Right lobe of liver (tissue), 6 donors: ENCODE results near the gene MRPL52. TPM values are rescaled to one million over a fixed set of nuclear protein-coding genes. Genes with fewer than 3 reads are reported as not detected.

Source experiments
- ATAC-seq, 4 donors: fragments of 200-7000 bp; cut with Tn5 transposase; one replicate each; pipeline ENCODE4 v1.9.1; 2020; ENCODE audit warnings: mild to moderate bottlenecking in 4 of 4, moderate library complexity in 4 of 4
- DNase-seq, 3 donors: peaks; one replicate each; pipeline ENCODE4 v3.0.0-alpha.2; 2020
- H3K27ac ChIP-seq, 3 donors: fragments of 200-600 bp; one replicate each; pipeline ENCODE4 v1.8.0; 2022
- H3K27me3 ChIP-seq, 2 donors: fragments of 200-600 bp; one replicate each; pipeline ENCODE4 v1.8.0; 2022
- H3K36me3 ChIP-seq, 4 donors: fragments of 200-600 bp; sonication (generic) in 1 of 4; one replicate each; pipeline versions ENCODE4 v1.5.1 to v1.8.0; 2017 to 2022; ENCODE audit warnings: control low read depth in 1 of 4
- H3K4me1 ChIP-seq, 4 donors: fragments of 200-600 bp; sonication (generic) in 1 of 4; one replicate each; pipeline versions ENCODE4 v1.5.1 to v1.8.0; 2017 to 2022; ENCODE audit warnings: control low read depth in 1 of 4
- H3K4me3 ChIP-seq, 3 donors: fragments of 200-600 bp; one replicate each; pipeline ENCODE4 v1.8.0; 2022
- H3K9me3 ChIP-seq, 4 donors: fragments of 200-600 bp; sonication (generic) in 1 of 4; one replicate each; pipeline versions ENCODE4 v1.5.1 to v1.8.0; 2017 to 2022; ENCODE audit warnings: control low read depth in 1 of 4
- POLR2A ChIP-seq: fragments of 450-650 bp; IDR thresholded peaks from one replicate; pipeline ENCODE4 v1.6.1; 2017; ENCODE audit warnings: antibody characterized with exemption, mild to moderate bottlenecking
- WGBS: methylation state at CpG from one replicate; pipeline ENCODE4 v1.1.6; 2018; ENCODE audit warnings: low coverage, low lambda C conversion rate; ENCODE audit not compliant: insufficient coverage; ENCODE audit errors: missing lambda C conversion rate; 5-methylcytosine and 5-hydroxymethylcytosine counted together
- intact Hi-C, 2 donors: fragments of 100-400 bp; cut with DNase I; formaldehyde crosslinking; loops; one replicate each; pipeline versions ENCODE4 v1.11.2 to v1.14.1; 2022
- total RNA-seq, 6 experiments: library from RNA; depleted of rRNA in 2 of 6; stranded (reverse); fragments of >200 nt in 2 of 6; fragmentation: NEBNext Ultra II Directional in 3 of 6; extraction: Animal tissue kit (Norgen Biotek cat#: 25700) in 3 of 6; gene quantifications; one replicate each; pipeline versions ENCODE4 v1.1.0 to v1.2.4, GENCODE V29; 2016 to 2023
- TF ChIP-seq, protein P1 (sequence below), 4 donors: fragments of 200-600 bp in 3 of 4; fragments of 450-650 bp in 1 of 4; IDR thresholded peaks; one replicate each; pipeline versions ENCODE4 v1.5.1 to v1.8.0; 2016 to 2022; ENCODE audit warnings: antibody characterized with exemption in 4 of 4, mild to moderate bottlenecking in 2 of 4
- donor health status: DM: no; HTN: yes; CAD: no.
- donor health status: DM: no; HTN: no; CAD: no.
- donor health status: DM: no; HTN: no; CAD: no.
- donor health status: DM: no; HTN: yes; CAD: no.
- donor health status: DM: no; HTN: yes; CAD: no.

The MRPL52 gene
- total RNA-seq, 6 experiments from 2014 or later, result 42.0 to 96.6 (median 47.6) TPM

DNA sequence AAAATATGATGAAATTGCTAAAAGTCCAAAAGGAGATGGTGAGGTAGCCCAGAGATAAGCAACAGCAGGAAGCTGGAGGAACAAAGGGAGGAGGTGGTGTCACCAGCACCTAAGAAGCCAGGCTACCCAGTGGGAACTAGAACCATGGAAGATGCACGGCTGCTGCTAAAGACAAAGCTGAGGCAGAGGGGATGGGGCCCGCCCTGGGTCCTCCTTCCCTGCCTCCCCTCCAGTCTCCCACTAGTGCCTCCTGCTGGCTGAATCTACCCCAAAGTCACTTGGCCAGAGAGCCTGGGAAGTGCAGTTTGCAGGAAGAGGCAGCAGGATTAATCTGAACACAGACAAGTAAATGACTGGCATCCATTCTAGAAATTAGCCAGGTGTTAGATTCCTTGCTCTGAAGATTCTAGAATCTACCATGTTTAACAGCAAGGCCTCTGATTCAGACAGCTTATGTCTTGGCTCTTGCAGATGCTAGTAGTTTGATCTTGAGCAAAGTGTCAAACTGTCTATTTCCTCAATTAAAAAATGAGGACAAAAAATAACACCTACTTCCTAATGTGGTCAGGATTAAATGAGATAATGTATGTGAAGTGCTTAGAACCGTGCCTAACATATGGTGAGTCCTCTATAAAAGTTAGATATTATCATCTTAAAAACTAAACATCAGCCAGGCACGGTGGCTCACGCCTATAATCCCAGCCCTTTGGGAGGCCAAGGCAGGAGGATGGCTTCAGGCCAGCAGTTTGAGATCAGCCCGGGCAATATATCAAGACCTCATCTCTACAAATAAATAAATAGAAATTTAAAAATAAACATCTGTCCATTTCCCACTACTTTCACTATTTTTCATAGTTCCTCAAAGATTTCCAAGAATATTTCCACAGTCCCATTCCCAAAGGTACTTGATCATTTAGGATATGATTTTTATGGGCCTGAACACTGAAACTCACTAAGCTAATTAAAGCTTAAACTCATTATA is 36.0 kb downstream of the MRPL52 start:
- Histone ChIP-seq H3K9me3 (no peaks in the 10 kb centered on the region), H3K27ac (no peak overlapping the region), H3K4me1 (peaks cover 0 to 7% (median 3%) of the 10 kb centered on the region in 4 donors), H3K4me3 (no peak overlapping the region), H3K27me3 (no peaks in the 10 kb centered on the region), H3K36me3 (no peaks in the 10 kb centered on the region)
- DNase-seq (peak in 1 of 3 donors; percentile 33), ATAC-seq (peak in 1 of 4 donors; percentile 24)
- WGBS, result 59% methylated on average over 4 of the region's 6 CpGs
- no peak for TF ChIP-seq POLR2A
- TF ChIP-seq, protein P1, sequence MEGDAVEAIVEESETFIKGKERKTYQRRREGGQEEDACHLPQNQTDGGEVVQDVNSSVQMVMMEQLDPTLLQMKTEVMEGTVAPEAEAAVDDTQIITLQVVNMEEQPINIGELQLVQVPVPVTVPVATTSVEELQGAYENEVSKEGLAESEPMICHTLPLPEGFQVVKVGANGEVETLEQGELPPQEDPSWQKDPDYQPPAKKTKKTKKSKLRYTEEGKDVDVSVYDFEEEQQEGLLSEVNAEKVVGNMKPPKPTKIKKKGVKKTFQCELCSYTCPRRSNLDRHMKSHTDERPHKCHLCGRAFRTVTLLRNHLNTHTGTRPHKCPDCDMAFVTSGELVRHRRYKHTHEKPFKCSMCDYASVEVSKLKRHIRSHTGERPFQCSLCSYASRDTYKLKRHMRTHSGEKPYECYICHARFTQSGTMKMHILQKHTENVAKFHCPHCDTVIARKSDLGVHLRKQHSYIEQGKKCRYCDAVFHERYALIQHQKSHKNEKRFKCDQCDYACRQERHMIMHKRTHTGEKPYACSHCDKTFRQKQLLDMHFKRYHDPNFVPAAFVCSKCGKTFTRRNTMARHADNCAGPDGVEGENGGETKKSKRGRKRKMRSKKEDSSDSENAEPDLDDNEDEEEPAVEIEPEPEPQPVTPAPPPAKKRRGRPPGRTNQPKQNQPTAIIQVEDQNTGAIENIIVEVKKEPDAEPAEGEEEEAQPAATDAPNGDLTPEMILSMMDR (IDR thresholded peaks at IDR 0.05), result peak in 3 of 4 donors; percentile 5 to 7 (median 6)
- intact Hi-C loops, result no loop called here

DNA sequence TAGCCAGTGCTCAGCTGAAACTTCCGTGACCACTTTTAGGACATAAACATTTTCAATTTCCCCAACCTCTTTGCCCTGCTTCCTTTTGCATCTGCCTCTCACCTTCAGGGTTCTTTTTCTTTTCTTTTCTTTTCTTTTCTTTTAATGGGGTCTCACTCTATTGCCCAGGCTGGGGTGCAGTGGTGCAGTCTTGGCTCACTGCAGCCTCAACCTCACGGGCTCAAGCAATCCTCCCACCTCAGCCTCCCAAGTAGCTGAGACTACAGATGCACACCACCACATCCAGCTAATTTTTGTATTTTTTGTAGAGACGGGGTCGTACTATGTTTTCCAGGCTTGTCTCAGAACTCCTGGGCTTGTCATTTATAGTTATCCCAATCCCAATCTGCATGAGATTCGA is 37.2 kb downstream of the MRPL52 start:
- TF ChIP-seq, protein P1 (IDR thresholded peaks at IDR 0.05), result no peak
- TF ChIP-seq POLR2A, result no peak
- no peaks in the 10 kb centered on the region for H3K9me3 ChIP-seq
- 100% methylated on average over 4 of the region's 5 CpGs for WGBS
- H3K27ac ChIP-seq, result no peak overlapping the region
- H3K27me3 ChIP-seq, result no peaks in the 10 kb centered on the region
- H3K4me3 ChIP-seq, result no peak overlapping the region
- ATAC-seq (no peak), DNase-seq (peak in 1 of 3 donors; percentile 17)
- H3K36me3 ChIP-seq, result no peaks in the 10 kb centered on the region
- H3K4me1 ChIP-seq, result peaks cover 0 to 10% (median 3%) of the 10 kb centered on the region in 4 donors
- intact Hi-C loops, result no loop called here

DNA sequence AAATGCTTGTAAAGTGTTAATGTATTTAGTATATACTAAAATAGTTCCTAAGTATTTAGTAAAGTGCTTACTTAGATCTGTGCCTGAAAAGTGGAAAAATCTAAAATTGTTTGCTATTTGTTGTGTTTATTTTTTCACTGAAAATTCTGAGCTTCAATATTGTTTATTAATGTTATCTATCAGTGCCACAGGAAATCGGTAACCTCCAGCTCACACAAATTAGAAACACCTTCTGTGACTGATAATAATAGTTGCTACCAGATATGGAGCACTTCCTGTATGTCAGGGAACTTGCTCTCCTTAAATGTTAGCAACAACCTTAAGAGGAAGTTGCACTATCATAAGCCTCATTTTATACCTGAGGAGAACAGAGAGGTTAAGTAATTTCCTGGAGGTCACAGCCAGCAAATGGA is 41.1 kb downstream of the MRPL52 start:
- peak overlapping the region in 2 of 3 donors; percentile 79 to 99 for H3K4me3 ChIP-seq
- WGBS, result 0% methylated on average over 1 of the region's 1 CpG

DNA sequence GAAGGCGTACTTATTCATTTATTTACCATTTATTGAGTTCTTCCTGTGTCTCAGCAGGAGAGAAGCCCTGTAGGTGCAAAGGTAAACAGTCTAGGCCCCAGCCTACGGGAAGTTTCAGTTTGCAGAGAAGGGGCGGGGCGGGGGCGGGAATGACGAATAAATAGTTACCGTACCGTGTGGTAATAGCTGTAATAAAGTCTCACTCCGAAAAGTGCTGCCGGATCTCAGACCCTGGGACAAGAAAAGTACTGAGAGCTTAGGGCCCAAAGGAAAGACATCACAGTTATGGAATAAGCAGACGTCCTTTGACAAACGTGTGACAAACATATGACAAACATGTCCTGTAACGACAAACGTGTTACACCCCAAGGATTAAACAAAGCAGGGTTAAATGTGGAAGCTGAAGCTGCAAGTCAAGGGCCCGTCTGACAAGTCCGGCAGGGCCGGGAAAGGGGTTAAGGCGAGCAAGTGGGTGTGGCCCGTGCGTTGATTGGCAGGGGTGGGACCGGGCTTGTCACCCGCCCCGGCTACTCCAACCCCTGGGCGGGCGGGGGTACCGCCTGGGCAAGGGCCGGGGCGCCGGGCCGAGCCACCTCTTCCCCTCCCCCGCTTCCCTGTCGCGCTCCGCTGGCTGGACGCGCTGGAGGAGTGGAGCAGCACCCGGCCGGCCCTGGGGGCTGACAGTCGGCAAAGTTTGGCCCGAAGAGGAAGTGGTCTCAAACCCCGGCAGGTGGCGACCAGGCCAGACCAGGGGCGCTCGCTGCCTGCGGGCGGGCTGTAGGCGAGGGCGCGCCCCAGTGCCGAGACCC is 41.7 kb downstream of the MRPL52 start, which contains the start of gene LRP10:
LRP10 (plus strand) TSS at position 517 of the 809 bp plus-strand sequence. CDS start 564 bp downstream, outside the sequence.
- H3K27me3 ChIP-seq, result no peaks in the 10 kb centered on the region
- ATAC-seq, result peak; percentile 92 to 97 (median 94)
- H3K4me3 ChIP-seq, result peak within 1 kb of the TSS; percentile 79 to 99 (median 88)
- TF ChIP-seq, protein P1 (IDR thresholded peaks at IDR 0.05), result peak in 1 of 4 donors; percentile 17
- peak; percentile 88 for TF ChIP-seq POLR2A
- DNase-seq, result peak; percentile 96 to 97 (median 97)
- 0% methylated on average over 26 of the region's 50 CpGs for WGBS
- peaks cover 0 to 17% (median 7%) of the 10 kb centered on the region in 4 donors for H3K4me1 ChIP-seq
- intact Hi-C loops, result no loop called here
- no peaks in the 10 kb centered on the region for H3K9me3 ChIP-seq
- H3K27ac ChIP-seq, result peak within 1 kb of the TSS; percentile 98 to 99 (median 98)
- H3K36me3 ChIP-seq, result peaks cover 14 to 29% (median 21%) of the 10 kb centered on the region in 4 donors

More for the DNA sequence above, 41.1 kb downstream of the MRPL52 start:
- TF ChIP-seq, protein P1 (IDR thresholded peaks at IDR 0.05), result no peak
- no peak for TF ChIP-seq POLR2A
- Histone ChIP-seq H3K36me3 (peaks cover 10 to 23% (median 19%) of the 10 kb centered on the region in 4 donors), H3K9me3 (no peaks in the 10 kb centered on the region), H3K27ac (peak overlapping the region; percentile 98 to 99 (median 98)), H3K27me3 (no peaks in the 10 kb centered on the region), H3K4me1 (peaks cover 0 to 17% (median 7%) of the 10 kb centered on the region in 4 donors)
- DNase-seq (no peak), ATAC-seq (peak in 2 of 4 donors; percentile 10 to 13)
- intact Hi-C loops, result no loop called here
